Cardiac fibroblast (primary cell): ENCODE measurements around the gene REV1.
"Not testable (repeated sequence)": the region's sequence is repeated elsewhere in the genome, so short reads cannot be mapped to it uniquely, and the experiment has no call there.

ENCODE experiments used
- DNase-seq, 2 donors: peaks; one replicate each; pipeline versions ENCODE4 v3.0.0 to v3.0.0-alpha.2; 2010; ENCODE audit warnings: low read depth in 2 of 2
- H3K4me3 ChIP-seq, 2 donors: replicated peaks in 1 of 2; 1 replicate in 1 of 2; 2 replicates in 1 of 2; pipeline ENCODE4 v1.5.1; 2011; ENCODE audit warnings: low read depth in 2 of 2, low read length in 2 of 2, mild to moderate bottlenecking in 2 of 2, moderate library complexity in 1 of 2
- CTCF ChIP-seq: IDR thresholded peaks from one replicate; pipeline ENCODE4 v1.5.1; 2011; ENCODE audit warnings: low read depth, mild to moderate bottlenecking, low read length, inconsistent platforms

REV1 gene

GRCh38 chr2:99477054-99477453, 12.8 kb downstream of the REV1 start:
- DNase-seq, result no peak
- no peak overlapping the region for H3K4me3 ChIP-seq
- TF ChIP-seq CTCF, result no peak

GRCh38 chr2:99476629-99477028, 13.2 kb downstream of the REV1 start:
- no peak overlapping the region for H3K4me3 ChIP-seq
- DNase-seq, result no peak
- no peak for TF ChIP-seq CTCF

- not testable (repeated sequence) for H3K4me3 ChIP-seq
- peak in 1 of 2 donors; percentile 25 for DNase-seq
Measured at GRCh38 chr2:99475095-99475494, 14.7 kb downstream of the REV1 start.

- H3K4me3 ChIP-seq, result no peak overlapping the region
- TF ChIP-seq CTCF, result no peak
- no peak for DNase-seq
Measured at GRCh38 chr2:99473518-99474083, 16.2 kb downstream of the REV1 start.

- H3K4me3 ChIP-seq, result no peak overlapping the region
- TF ChIP-seq CTCF, result no peak
- DNase-seq, result no peak
Measured at GRCh38 chr2:99472600-99472960, 17.2 kb downstream of the REV1 start.

- DNase-seq, result no peak
- TF ChIP-seq CTCF, result no peak
- H3K4me3 ChIP-seq, result no peak overlapping the region
Measured at GRCh38 chr2:99471654-99472599, 17.9 kb downstream of the REV1 start.

- no peak for DNase-seq
- no peak overlapping the region for H3K4me3 ChIP-seq
- TF ChIP-seq CTCF, result no peak
Measured at GRCh38 chr2:99470957-99471356, 18.9 kb downstream of the REV1 start.

- H3K4me3 ChIP-seq, DNase-seq: not testable (repeated sequence)
Measured at GRCh38 chr2:99470459-99470858, 19.4 kb downstream of the REV1 start.
